ENCODE data around the gene AFDN.

GRCh38 chr6:167860550-167861226 lies 34.0 kb downstream of the AFDN start:
- TF ChIP-seq, protein P1, sequence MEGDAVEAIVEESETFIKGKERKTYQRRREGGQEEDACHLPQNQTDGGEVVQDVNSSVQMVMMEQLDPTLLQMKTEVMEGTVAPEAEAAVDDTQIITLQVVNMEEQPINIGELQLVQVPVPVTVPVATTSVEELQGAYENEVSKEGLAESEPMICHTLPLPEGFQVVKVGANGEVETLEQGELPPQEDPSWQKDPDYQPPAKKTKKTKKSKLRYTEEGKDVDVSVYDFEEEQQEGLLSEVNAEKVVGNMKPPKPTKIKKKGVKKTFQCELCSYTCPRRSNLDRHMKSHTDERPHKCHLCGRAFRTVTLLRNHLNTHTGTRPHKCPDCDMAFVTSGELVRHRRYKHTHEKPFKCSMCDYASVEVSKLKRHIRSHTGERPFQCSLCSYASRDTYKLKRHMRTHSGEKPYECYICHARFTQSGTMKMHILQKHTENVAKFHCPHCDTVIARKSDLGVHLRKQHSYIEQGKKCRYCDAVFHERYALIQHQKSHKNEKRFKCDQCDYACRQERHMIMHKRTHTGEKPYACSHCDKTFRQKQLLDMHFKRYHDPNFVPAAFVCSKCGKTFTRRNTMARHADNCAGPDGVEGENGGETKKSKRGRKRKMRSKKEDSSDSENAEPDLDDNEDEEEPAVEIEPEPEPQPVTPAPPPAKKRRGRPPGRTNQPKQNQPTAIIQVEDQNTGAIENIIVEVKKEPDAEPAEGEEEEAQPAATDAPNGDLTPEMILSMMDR (conservative IDR thresholded peaks at IDR 0.05; ENCODE audit: low read depth in 2 of 2): no peak
- TF ChIP-seq, protein P2, sequence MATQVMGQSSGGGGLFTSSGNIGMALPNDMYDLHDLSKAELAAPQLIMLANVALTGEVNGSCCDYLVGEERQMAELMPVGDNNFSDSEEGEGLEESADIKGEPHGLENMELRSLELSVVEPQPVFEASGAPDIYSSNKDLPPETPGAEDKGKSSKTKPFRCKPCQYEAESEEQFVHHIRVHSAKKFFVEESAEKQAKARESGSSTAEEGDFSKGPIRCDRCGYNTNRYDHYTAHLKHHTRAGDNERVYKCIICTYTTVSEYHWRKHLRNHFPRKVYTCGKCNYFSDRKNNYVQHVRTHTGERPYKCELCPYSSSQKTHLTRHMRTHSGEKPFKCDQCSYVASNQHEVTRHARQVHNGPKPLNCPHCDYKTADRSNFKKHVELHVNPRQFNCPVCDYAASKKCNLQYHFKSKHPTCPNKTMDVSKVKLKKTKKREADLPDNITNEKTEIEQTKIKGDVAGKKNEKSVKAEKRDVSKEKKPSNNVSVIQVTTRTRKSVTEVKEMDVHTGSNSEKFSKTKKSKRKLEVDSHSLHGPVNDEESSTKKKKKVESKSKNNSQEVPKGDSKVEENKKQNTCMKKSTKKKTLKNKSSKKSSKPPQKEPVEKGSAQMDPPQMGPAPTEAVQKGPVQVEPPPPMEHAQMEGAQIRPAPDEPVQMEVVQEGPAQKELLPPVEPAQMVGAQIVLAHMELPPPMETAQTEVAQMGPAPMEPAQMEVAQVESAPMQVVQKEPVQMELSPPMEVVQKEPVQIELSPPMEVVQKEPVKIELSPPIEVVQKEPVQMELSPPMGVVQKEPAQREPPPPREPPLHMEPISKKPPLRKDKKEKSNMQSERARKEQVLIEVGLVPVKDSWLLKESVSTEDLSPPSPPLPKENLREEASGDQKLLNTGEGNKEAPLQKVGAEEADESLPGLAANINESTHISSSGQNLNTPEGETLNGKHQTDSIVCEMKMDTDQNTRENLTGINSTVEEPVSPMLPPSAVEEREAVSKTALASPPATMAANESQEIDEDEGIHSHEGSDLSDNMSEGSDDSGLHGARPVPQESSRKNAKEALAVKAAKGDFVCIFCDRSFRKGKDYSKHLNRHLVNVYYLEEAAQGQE (IDR thresholded peaks at IDR 0.05; ENCODE audit: unreplicated experiment): no peak
